H1 (cell line): ENCODE results near the gene TRIM44. TPM values are rescaled to one million over a fixed set of nuclear protein-coding genes. Genes with fewer than 3 reads are reported as not detected.

Source experiments
- CHD1 ChIP-seq: IDR thresholded peaks from 2 replicates; pipeline ENCODE4 v1.6.1; 2012; ENCODE audit warnings: low read depth, low read length, improper control_type of control experiment
- CTBP2 ChIP-seq: IDR thresholded peaks from 2 replicates; pipeline ENCODE4 v1.7.0; 2011; ENCODE audit warnings: borderline replicate concordance, mild to moderate bottlenecking, moderate library complexity, mixed read lengths, low read length; ENCODE audit not compliant: insufficient read depth, insufficient read length
- KDM1A ChIP-seq: fragments of 200-600, 300-600 bp; sonication (generic); IDR thresholded peaks from 2 replicates; pipeline ENCODE4 v1.7.1; 2016; ENCODE audit warnings: mild to moderate bottlenecking, low read length, borderline replicate concordance
- RAD21 ChIP-seq, 2 experiments: IDR thresholded peaks in 1 of 2; conservative IDR thresholded peaks in 1 of 2; 2 replicates each; pipeline ENCODE4 v1.6.1; 2011; ENCODE audit warnings: low read depth in 2 of 2, low read length in 2 of 2, improper control_type of control experiment in 1 of 2, inconsistent platforms in 1 of 2, mild to moderate bottlenecking in 1 of 2, moderate library complexity in 1 of 2
- polyA plus RNA-seq, 7 experiments: library from polyadenylated mRNA; depleted of rRNA in 3 of 7; stranded (reverse) in 5 of 7; unstranded in 2 of 7; fragments of >200 nt in 5 of 7; fragments of 200-250 nt in 2 of 7; gene quantifications; 1 replicate in 5 of 7; 2 replicates in 1 of 7; 4 replicates in 1 of 7; pipeline versions ENCODE4 v1.2.1 to v1.2.3, GENCODE V29; 2011 to 2013; ENCODE audit warnings: missing spikeins in 2 of 7, mixed read lengths in 2 of 7
- total RNA-seq: library from RNA; stranded (reverse); fragmentation: NEBNext Ultra II Directional; extraction: Animal tissue kit (Norgen Biotek cat#: 25700); gene quantifications from 2 replicates; pipeline ENCODE4 v1.2.1, GENCODE V29; 2021
- TF ChIP-seq, protein P1 (sequence below): IDR thresholded peaks from 2 replicates; pipeline ENCODE4 v1.6.1; 2012; ENCODE audit warnings: inconsistent platforms
- TF ChIP-seq, protein P2 (sequence below): IDR thresholded peaks from 2 replicates; pipeline ENCODE4 v1.6.1; 2012; ENCODE audit warnings: low read length, inconsistent platforms

Gene TRIM44
- total and polyA plus RNA-seq, 2 of the 8 experiments (the other 6 are each of a cell fraction or from before 2014, with no cell fraction given): 13.9 to 34.4 TPM

DNA sequence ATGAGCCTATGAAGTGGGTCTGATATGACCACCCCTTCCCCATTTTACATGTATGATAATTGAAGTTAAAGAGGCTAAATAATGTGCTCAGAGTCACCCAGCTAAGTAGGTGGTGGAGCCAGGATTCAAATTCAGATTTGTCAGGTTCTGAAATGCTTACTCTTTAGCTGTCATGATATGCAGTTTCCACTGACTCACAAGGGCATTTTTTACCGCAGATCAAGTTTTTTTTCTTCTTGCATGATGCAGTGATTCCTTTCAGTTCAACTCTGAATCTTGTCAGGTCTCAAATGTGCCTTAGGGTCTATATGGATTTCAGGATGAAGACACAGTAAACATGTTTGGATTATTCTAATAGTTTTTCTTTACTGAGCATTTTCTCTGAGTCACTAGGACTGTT lies 12.6 kb upstream of the TRIM44 start (continued):
- TF ChIP-seq RAD21 (IDR thresholded peaks at IDR 0.05 in 1 of 2, conservative IDR thresholded peaks at IDR 0.05 in 1 of 2; ENCODE audit: low read depth in 2 of 2, low read length in 2 of 2) (no peak), CHD1 (no peak), KDM1A (no peak), CTBP2 (no peak)
- TF ChIP-seq, protein P1, sequence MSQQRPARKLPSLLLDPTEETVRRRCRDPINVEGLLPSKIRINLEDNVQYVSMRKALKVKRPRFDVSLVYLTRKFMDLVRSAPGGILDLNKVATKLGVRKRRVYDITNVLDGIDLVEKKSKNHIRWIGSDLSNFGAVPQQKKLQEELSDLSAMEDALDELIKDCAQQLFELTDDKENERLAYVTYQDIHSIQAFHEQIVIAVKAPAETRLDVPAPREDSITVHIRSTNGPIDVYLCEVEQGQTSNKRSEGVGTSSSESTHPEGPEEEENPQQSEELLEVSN: no peak
- TF ChIP-seq, protein P2, sequence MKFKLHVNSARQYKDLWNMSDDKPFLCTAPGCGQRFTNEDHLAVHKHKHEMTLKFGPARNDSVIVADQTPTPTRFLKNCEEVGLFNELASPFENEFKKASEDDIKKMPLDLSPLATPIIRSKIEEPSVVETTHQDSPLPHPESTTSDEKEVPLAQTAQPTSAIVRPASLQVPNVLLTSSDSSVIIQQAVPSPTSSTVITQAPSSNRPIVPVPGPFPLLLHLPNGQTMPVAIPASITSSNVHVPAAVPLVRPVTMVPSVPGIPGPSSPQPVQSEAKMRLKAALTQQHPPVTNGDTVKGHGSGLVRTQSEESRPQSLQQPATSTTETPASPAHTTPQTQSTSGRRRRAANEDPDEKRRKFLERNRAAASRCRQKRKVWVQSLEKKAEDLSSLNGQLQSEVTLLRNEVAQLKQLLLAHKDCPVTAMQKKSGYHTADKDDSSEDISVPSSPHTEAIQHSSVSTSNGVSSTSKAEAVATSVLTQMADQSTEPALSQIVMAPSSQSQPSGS: no peak
